Measurements from ENCODE around the gene SGCA. TPM values are rescaled to one million over a fixed set of nuclear protein-coding genes. Genes with fewer than 3 reads are reported as not detected.
A peak's percentile ranks its signal among the peaks of the same experiment; 100 is the strongest.

SGCA gene
- total and polyA plus RNA-seq, 9 of the 15 experiments (the other 6 are each of a cell fraction or from before 2014, with no cell fraction given) = not detected

- TF ChIP-seq ZBTB33 (CRISPR knock-in tag; IDR thresholded peaks at IDR 0.05) = 0 out of 2 replicates have a peak, but pooled peaks have one; percentile 43
- TF ChIP-seq USF2 (CRISPR knock-in tag; IDR thresholded peaks at IDR 0.05) = peak; percentile 68
- 0 out of 2 replicates have a peak, but pooled peaks have one; percentile 21 for TF ChIP-seq ARID1B (IDR thresholded peaks at IDR 0.05)
- TF ChIP-seq TFAP4 (CRISPR knock-in tag; IDR thresholded peaks at IDR 0.05; ENCODE audit: borderline replicate concordance) = peak; percentile 91
- TF ChIP-seq MBD2 (IDR thresholded peaks at IDR 0.05; ENCODE audit: borderline replicate concordance, low read depth) = no peak
- TF ChIP-seq RAD51 (IDR thresholded peaks at IDR 0.05; ENCODE audit: borderline replicate concordance, low read depth) = peak; percentile 57; the same call in 1 of the 2 replicates
- TF ChIP-seq OTX1 (CRISPR knock-in tag; IDR thresholded peaks at IDR 0.05) = no peak
- TF ChIP-seq ZBTB34 (CRISPR knock-in tag; IDR thresholded peaks at IDR 0.05) = no peak
- TF ChIP-seq MNT (conservative IDR thresholded peaks at IDR 0.05) = peak; percentile 62 to 76
- TF ChIP-seq SMC3 (conservative IDR thresholded peaks at IDR 0.05; ENCODE audit: insufficient read depth, low read depth, low read length) = peak; percentile 27
- TF ChIP-seq PPARD (CRISPR knock-in tag; IDR thresholded peaks at IDR 0.05) = no peak
- peak; percentile 84 for TF ChIP-seq USF1 (CRISPR knock-in tag; IDR thresholded peaks at IDR 0.05)
- no peak for TF ChIP-seq ETV6 (IDR thresholded peaks at IDR 0.05; ENCODE audit: borderline replicate concordance in 1 of 2, low read depth in 2 of 2, low read length in 1 of 2)
- TF ChIP-seq ETV6 (CRISPR knock-in tag; IDR thresholded peaks at IDR 0.05; ENCODE audit: borderline replicate concordance) = no peak
- TF ChIP-seq ZBTB1 (CRISPR knock-in tag; IDR thresholded peaks at IDR 0.05; ENCODE audit: borderline replicate concordance, low read depth) = no peak
- TF ChIP-seq ZNF740 (CRISPR knock-in tag; IDR thresholded peaks at IDR 0.05) = peak; percentile 67; the same call in 1 of the 2 replicates
- TF ChIP-seq ZNF740 (tag; IDR thresholded peaks at IDR 0.05) = no peak
These were observed 12.4 kb downstream of the SGCA start (continued) for GRCh38 chr17:50177983-50178834.
